Psoas muscle (tissue), 8 donors: ENCODE measurements around the gene PRIMA1. TPM values are rescaled to one million over a fixed set of nuclear protein-coding genes. Genes with fewer than 3 reads are reported as not detected.
A peak's percentile ranks its signal among the peaks of the same experiment; 100 is the strongest.

Experiments
- ATAC-seq, 4 donors: fragments of 200-7000 bp; cut with Tn5 transposase; one replicate each; pipeline ENCODE4 v1.9.1; 2020; ENCODE audit warnings: moderate library complexity in 3 of 4, mild to moderate bottlenecking in 2 of 4
- DNase-seq, 2 donors: peaks; one replicate each; pipeline ENCODE4 v3.0.0-alpha.2; 2020
- H3K27ac ChIP-seq: fragments of 200-600 bp; one replicate; pipeline ENCODE4 v1.8.0; 2022
- H3K27me3 ChIP-seq, 3 donors: fragments of 200-600 bp in 1 of 3; one replicate each; pipeline versions ENCODE4 v1.6.1 to v1.8.0; 2013 to 2022; ENCODE audit warnings: low read length in 2 of 3, mild to moderate bottlenecking in 2 of 3, moderate library complexity in 1 of 3; ENCODE audit not compliant: insufficient read depth in 3 of 3
- H3K36me3 ChIP-seq, 2 donors: fragments of 200-600 bp in 1 of 2; one replicate each; pipeline versions ENCODE4 v1.6.1 to v1.8.0; 2013 to 2022; ENCODE audit warnings: low read depth in 1 of 2, mild to moderate bottlenecking in 1 of 2, moderate library complexity in 1 of 2; ENCODE audit not compliant: insufficient read depth in 1 of 2
- H3K4me1 ChIP-seq: fragments of 200-600 bp; one replicate; pipeline ENCODE4 v1.8.0; 2022
- H3K4me3 ChIP-seq: fragments of 200-600 bp; one replicate; pipeline ENCODE4 v1.8.0; 2022; ENCODE audit warnings: mild to moderate bottlenecking
- H3K9me3 ChIP-seq: fragments of 200-600 bp; one replicate; pipeline ENCODE4 v1.8.0; 2022
- WGBS, 3 donors: extraction: QIAGEN DNeasy Blood & Tissue Kit; methylation state at CpG; one replicate each; pipeline versions ENCODE4 v1.1.6 to v1.1.7; 2013; 5-methylcytosine and 5-hydroxymethylcytosine counted together
- intact Hi-C, 2 donors: fragments of 100-400 bp; cut with DNase I; formaldehyde crosslinking; loops; one replicate each; pipeline versions ENCODE4 v1.11.0 to v1.14.2; 2022
- polyA plus RNA-seq, 3 donors: library from polyadenylated mRNA; stranded (reverse); fragments of 200-250 nt; gene quantifications; one replicate each; pipeline ENCODE4 v1.2.3, GENCODE V29; 2013
- total RNA-seq, 4 donors: library from RNA; stranded (reverse); fragmentation: NEBNext Ultra II Directional in 2 of 4; extraction: Animal tissue kit (Norgen Biotek cat#: 25700) in 2 of 4; gene quantifications; one replicate each; pipeline versions ENCODE4 v1.2.1 to v1.2.4, GENCODE V29; 2021 to 2023
- TF ChIP-seq, protein P1 (sequence below): fragments of 200-600 bp; IDR thresholded peaks from one replicate; pipeline ENCODE4 v1.8.0; 2022; ENCODE audit warnings: antibody characterized with exemption
- donor health status: healthy with polysubstance abuse.
- donor health status: DM: no; HTN: no; CAD: no; lungs with moderate emphysema.
- donor health status: Bipolar disorder and iron deficiency.
- donor health status: healthy.
- donor health status: DM: yes; HTN: yes; CAD: no.
- donor health status: DM: no; HTN: no; CAD: no.
- donor health status: DM: no; HTN: no; CAD: no.
- donor health status: DM: yes; HTN: yes; CAD: no.

PRIMA1 gene
- total and polyA plus RNA-seq, 7 donors, result 0.17 to 0.77 (median 0.19) TPM

DNA sequence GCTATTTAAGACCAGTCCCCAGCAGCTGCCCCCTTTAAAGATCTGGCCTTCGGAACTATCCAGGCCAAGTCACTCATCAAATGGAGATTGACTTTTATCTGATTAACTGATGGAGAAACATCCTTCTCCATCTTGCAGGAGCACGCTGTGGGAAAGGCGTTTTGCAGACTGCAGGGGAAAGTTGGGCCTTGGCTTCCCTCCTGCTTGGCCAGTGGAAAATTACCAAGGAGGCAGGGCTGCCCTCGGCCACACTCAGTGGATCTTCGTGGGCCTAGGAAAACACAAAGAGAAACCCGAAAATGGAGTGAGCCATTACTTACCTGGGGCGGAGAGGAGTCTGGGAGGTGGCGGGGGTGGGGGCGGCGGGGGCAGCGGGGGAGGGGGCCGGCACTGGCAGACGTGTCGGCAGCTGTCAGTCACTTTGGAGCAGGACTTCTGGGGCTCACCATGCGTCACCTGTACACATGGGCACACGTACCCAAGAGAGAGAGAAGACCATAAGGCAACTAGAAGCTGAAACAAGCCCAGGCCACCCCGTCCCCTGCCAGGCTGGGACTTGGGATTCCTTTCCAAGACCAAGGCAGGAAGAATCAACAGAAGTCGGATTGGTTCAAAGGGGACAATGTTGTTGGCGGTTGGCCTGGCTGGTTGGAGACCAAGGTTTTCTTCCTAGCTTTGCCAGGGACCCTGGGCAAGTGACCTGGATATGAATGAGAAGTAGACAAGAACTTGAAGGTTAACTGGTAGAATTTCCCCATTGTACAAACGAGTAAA lies 9.2 kb downstream of the PRIMA1 start:
- Histone ChIP-seq H3K9me3 (no peaks in the 10 kb centered on the region), H3K4me1 (no peaks in the 10 kb centered on the region), H3K27ac (no peak overlapping the region), H3K4me3 (no peak overlapping the region), H3K36me3 (no peaks in the 10 kb centered on the region), H3K27me3 (no peaks in the 10 kb centered on the region)
- intact Hi-C loops, result no loop called here
- ATAC-seq (no peak), DNase-seq (no peak)
- TF ChIP-seq, protein P1, sequence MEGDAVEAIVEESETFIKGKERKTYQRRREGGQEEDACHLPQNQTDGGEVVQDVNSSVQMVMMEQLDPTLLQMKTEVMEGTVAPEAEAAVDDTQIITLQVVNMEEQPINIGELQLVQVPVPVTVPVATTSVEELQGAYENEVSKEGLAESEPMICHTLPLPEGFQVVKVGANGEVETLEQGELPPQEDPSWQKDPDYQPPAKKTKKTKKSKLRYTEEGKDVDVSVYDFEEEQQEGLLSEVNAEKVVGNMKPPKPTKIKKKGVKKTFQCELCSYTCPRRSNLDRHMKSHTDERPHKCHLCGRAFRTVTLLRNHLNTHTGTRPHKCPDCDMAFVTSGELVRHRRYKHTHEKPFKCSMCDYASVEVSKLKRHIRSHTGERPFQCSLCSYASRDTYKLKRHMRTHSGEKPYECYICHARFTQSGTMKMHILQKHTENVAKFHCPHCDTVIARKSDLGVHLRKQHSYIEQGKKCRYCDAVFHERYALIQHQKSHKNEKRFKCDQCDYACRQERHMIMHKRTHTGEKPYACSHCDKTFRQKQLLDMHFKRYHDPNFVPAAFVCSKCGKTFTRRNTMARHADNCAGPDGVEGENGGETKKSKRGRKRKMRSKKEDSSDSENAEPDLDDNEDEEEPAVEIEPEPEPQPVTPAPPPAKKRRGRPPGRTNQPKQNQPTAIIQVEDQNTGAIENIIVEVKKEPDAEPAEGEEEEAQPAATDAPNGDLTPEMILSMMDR, result no peak
- 81 to 88% (median 85%) methylated on average over 17 to 20 of the region's 20 CpGs for WGBS, 3 donors

DNA sequence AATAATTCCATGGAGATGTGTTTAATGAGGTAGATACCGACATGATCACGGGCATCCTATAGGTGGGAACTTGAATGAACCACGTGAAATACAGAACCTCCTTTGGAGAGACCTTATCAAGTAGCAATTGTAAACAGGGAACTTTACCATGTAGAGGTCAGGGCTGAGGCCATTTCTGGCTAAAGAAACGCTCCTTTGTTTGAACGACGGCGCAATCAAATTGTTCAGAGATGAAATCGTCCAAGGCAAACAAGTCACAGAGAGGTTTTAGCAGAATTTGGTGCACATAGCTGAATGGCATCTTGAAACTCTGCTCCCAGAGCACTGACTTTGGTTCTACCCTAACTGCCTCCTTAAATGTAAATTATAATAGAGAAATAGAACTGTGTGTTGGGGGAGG lies 9.8 kb downstream of the PRIMA1 start:
- intact Hi-C loops, result no loop called here
- Histone ChIP-seq H3K27ac (no peak overlapping the region), H3K27me3 (no peaks in the 10 kb centered on the region), H3K36me3 (no peaks in the 10 kb centered on the region), H3K4me3 (no peak overlapping the region), H3K4me1 (no peaks in the 10 kb centered on the region), H3K9me3 (no peaks in the 10 kb centered on the region)
- DNase-seq, result no peak
- ATAC-seq, result no peak
- TF ChIP-seq, protein P1, result no peak
- WGBS, 3 donors, result 83 to 87% (median 87%) methylated on average over 8 of the region's 8 CpGs

GRCh38 chr14:93775744-93776143 lies 12.5 kb downstream of the PRIMA1 start:
- Histone ChIP-seq H3K36me3 (no peaks in the 10 kb centered on the region), H3K4me1 (peaks cover 4% of the 10 kb centered on the region), H3K4me3 (no peak overlapping the region), H3K27ac (no peak overlapping the region), H3K27me3 (no peaks in the 10 kb centered on the region), H3K9me3 (no peaks in the 10 kb centered on the region)
- DNase-seq, result no peak
- TF ChIP-seq, protein P1, result no peak
- 73 to 83% (median 78%) methylated on average over 3 of the region's 3 CpGs for WGBS, 3 donors
- intact Hi-C loops, result no loop called here
- no peak for ATAC-seq

- Histone ChIP-seq H3K36me3 (no peaks in the 10 kb centered on the region), H3K9me3 (no peaks in the 10 kb centered on the region), H3K27me3 (no peaks in the 10 kb centered on the region), H3K4me1 (peaks cover 4% of the 10 kb centered on the region), H3K27ac (no peak overlapping the region), H3K4me3 (no peak overlapping the region)
- intact Hi-C loops, result no loop called here
- DNase-seq (no peak), ATAC-seq (no peak)
- TF ChIP-seq, protein P1, result no peak
- 63 to 74% (median 74%) methylated on average over 2 of the region's 2 CpGs for WGBS, 3 donors
These were observed 13.1 kb downstream of the PRIMA1 start for GRCh38 chr14:93775158-93775557.

- Histone ChIP-seq H3K27me3 (no peaks in the 10 kb centered on the region), H3K36me3 (no peaks in the 10 kb centered on the region), H3K9me3 (no peaks in the 10 kb centered on the region), H3K27ac (no peak overlapping the region), H3K4me3 (no peak overlapping the region), H3K4me1 (peaks cover 4% of the 10 kb centered on the region)
- intact Hi-C loops, result no loop called here
- DNase-seq, result peak in 1 of 2 donors; percentile 56
- 29 to 54% (median 40%) methylated on average over 5 of the region's 5 CpGs for WGBS, 3 donors
- ATAC-seq, result peak; percentile 67 to 95 (median 87)
- TF ChIP-seq, protein P1, result no peak
These were observed 16.0 kb downstream of the PRIMA1 start for GRCh38 chr14:93772263-93772662.
